HG03095 (cell line): ENCODE results near the gene CTIF.
"Not testable (repeated sequence)": the region's sequence is repeated elsewhere in the genome, so short reads cannot be mapped to it uniquely, and the experiment has no call there.

Experiments
- ATAC-seq: cut with Tn5 transposase; IDR thresholded peaks from one replicate; pipeline ENCODE4 v1.9.1; 2021; ENCODE audit warnings: moderate library complexity; ENCODE audit not compliant: unreplicated experiment

Gene CTIF

GRCh38 chr18:48809365-48809764, 270.5 kb downstream of the CTIF start:
- no peak for ATAC-seq

GRCh38 chr18:48810805-48811204, 272.0 kb downstream of the CTIF start:
- no peak for ATAC-seq

GRCh38 chr18:48811401-48811800, 272.6 kb downstream of the CTIF start:
- ATAC-seq = no peak

- not testable (repeated sequence) for ATAC-seq
Measured at GRCh38 chr18:48811977-48812451, 273.2 kb downstream of the CTIF start.

DNA sequence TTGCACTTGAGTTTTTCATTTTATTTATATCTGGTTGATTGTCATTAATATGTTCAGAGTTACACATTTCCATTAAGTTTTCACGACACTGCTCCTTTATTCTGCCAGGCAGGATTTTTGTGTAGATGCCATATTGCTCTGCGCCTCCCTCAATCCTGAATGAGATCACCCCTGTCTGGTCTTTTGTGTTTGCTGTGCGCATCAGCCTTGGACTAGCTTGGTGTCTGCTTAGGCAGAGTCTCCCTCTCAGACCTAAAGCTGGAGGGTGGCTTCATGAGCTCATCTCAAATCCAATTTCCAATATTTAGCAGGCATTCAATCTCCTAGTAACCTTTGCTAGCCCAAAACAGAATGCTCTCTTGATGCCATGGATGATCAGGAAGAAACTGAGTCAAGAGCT, 274.5 kb downstream of the CTIF start:
- ATAC-seq = no peak

GRCh38 chr18:48813833-48814489, 275.1 kb downstream of the CTIF start:
- no peak for ATAC-seq

DNA sequence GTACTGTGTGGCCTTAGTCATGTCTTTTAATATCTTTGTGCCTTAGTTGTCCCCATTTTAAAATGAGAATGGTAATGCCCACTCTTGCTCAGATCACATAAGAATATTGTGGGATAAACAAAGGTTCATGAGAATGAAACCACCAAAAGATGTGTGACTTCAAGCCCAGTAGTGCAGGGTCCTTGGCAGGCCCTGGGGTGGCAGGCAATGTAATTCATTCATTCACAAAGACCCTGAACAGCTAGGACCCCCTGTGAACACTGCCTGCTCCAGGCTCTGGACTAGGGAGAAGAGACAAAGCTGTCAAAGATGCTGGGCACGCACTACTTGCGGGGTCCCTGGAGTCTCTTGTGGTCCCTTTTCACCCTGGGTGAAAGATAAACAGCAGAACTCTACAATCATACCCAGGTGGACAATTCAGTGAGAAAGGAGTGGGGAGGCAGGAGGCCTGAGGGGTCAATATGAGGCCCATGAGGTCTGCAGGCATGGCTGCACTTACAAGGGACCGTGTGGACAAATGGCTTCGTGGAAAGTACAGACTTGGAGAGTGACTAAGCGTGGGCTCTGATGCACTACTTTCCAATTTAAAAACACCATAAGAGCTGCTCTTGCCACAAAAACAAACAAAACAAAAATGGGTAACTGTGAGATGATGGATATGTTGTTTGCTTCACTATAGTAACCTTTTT, 275.8 kb downstream of the CTIF start:
- ATAC-seq = no peak

DNA sequence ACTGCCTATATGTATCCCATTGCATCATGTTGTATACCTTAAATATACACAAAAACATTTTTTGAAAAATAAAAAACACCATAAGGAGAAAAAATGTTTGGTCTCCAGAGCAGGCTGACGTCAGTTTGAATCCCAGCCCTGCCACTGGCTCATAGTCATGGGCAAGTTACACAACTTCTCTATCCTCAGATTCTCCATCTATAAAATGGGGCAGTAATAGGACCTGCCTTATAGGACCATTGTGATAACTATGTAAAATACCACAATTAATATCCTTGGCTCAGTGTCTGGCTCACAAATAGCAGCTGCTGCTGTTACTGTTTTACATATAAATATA, 276.3 kb downstream of the CTIF start:
- ATAC-seq = no peak

- no peak for ATAC-seq
Measured at GRCh38 chr18:48815581-48816324, 276.9 kb downstream of the CTIF start.

GRCh38 chr18:48816554-48816953, 277.7 kb downstream of the CTIF start:
- ATAC-seq = no peak

DNA sequence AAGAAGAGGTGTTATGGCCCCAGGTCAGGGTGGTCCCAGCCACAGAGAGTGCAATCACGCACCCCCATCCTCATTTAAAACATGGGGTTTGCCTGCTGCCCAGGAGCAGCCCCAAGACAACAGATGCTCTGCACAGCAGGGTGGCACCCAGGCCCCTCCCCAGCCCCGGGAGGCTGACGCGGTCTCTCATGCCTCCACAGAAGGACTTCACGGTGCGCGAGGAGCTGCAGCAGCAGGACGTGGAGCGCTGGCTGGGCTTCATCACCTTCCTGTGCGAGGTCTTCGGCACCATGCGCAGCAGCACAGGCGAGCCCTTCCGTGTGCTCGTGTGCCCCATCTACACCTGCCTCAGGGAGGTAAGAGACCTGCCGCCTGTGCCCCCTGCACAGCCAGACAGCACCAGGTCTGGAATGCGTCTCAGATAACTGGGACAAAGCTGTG, 278.2 kb downstream of the CTIF start:
- ATAC-seq = no peak

- ATAC-seq = no peak
Measured at GRCh38 chr18:48818329-48819254, 279.8 kb downstream of the CTIF start.

DNA sequence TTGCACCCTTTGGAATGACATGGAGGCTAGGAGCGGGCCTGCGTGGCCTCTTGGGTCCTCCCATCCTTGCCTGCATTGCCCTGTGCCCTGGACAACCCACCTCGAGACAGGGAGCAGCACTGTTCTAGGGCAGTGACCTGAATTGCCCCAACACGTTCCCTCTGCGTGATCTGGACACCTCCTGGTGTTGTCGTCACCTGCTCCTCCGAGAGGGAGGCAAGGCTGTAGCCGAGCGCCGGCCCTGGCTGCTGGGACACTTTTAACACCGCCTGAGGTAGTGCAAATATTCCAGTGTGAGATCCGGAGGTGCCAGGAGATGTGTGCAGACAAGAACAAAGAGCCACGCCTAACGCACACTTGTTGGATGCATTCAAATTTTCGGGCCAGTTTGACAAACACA, 280.4 kb downstream of the CTIF start:
- ATAC-seq = no peak

- no peak for ATAC-seq
Measured at GRCh38 chr18:48819781-48820482, 281.1 kb downstream of the CTIF start.

GRCh38 chr18:48820483-48821250, 281.8 kb downstream of the CTIF start:
- ATAC-seq = peak; percentile 93

- peak; percentile 7 for ATAC-seq
Measured at GRCh38 chr18:48821251-48821590, 282.4 kb downstream of the CTIF start.

DNA sequence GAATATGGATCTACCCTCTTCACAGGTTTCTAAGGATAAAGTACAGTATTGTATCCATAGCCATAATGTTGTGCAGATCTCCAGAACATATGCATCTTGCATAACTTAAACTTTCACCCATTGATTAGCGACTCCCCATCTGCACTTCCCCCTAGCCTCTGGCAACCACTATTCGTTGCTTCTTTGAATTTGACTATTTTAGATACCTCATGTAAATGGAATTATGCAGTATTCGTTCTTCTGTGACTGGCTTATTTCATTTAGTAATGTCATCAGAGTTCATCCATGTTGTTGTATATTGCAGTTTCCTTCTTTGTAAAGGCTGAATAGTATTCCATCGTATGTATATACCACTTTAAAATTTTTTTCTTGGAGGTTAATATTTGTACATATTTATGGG, 283.0 kb downstream of the CTIF start:
- ATAC-seq = no peak

DNA sequence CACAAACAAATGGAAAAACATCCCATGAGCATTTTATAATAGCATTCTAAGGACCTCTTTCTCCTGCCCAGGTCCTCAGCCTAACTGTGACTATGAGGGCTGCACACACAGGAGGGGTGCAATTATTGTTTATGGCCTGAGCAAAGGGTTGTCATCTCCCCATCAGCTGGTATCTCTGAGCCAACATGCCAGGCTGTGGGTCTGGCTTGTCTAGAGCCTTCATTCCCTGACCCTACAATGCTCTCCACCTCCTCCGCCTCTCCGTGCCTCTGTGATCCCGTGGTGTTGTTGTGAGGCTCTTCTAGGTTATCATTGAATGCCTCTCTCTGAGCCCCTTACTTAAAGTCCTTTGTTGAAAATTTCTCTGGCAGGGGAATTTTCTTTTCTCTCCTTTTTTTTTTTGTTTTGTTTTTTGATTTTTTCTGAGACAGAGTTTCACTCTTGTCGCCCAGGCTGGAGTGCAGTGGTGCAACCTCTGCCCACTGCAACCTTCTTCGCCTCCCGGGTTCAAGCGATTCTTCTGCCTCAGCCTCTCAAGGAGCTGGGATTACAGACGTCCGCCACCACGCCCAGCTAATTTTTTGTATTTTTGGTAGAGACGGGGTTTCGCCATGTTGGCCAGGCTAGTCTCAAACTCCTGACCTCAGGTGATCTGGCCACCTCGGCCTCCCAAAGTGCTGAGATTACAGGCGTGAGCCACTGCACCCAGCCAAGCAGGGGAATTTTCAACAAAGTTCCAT, 285.6 kb downstream of the CTIF start:
- no peak for ATAC-seq
